ENCODE results near the gene NOC4L. TPM values are rescaled to one million over a fixed set of nuclear protein-coding genes. Genes with fewer than 3 reads are reported as not detected.

NOC4L gene
- total and polyA plus RNA-seq, 10 donors: 8.3 to 38.6 (median 16.4) TPM

DNA sequence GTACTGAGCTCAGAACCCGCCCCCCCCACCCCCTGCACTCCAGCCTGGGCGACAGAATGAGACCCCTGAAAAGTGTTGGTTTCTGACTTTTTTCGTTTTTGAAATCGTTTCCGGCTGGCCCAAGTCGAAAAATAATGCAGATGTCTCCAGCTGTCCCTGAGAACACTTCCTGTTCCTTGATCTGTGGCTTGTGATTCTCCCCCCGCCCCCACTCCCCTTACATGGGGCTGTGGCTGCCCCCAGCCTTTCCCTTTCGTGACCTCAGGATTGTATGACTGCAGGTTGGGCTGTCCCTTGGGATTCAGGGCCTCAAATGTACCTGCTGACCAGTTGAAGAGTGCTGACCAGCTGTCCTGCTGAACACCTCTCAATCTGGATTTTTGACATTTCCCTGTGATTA lies 34.1 kb downstream of the NOC4L start:
- H3K27ac ChIP-seq: peak overlapping the region in 7 of 8 donors; percentile 27 to 67 (median 59)
- 4 to 10% (median 5%) methylated on average over 8 of the region's 8 CpGs for WGBS, 5 donors
- no peak for DNase-seq

DNA sequence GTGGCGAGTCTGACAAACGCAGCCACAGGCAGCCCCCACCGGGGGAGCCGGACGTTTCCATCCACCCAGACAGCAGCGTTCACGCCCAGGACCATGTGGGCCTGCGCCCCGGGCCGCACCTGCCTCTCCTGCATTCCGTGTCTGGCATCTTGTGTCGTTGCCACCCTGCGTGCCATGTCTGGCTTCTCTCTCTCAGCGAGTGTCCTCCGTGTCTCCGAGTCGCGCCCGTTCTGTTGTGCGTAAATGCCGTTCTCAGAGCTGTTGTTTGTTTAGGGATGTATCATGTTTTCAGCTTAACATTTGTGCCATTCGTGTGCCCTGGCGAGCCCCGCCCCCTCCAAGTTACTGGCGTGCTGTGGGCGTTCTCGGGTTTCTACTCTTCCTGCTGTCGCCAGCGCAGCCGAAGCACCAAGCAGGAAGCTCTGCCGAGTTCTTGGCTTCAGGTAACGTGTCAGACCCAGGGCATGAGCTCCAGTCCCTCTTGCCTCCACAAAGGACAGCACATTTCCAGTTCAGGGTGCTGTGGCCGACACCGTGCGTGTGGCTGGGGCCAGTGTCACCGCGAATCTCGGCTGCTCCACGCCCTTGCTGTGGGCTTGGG lies 34.6 kb downstream of the NOC4L start:
- no peaks in the 10 kb centered on the region for H3K36me3 ChIP-seq
- H3K4me1 ChIP-seq: peaks cover 0 to 30% (median 8%) of the 10 kb centered on the region in 6 donors
- peak overlapping the region in 1 of 8 donors; percentile 3 for H3K4me3 ChIP-seq
- intact Hi-C loops (cut with DNase I; ENCODE audit: low total_unique reads): no loop called here
- peaks cover 0 to 15% (median 0%) of the 10 kb centered on the region in 8 donors for H3K9me3 ChIP-seq
- peak; percentile 74 for DNase-seq
- WGBS, 5 donors: 58 to 66% (median 63%) methylated on average over 34 to 39 of the region's 39 CpGs
- peak overlapping the region in 7 of 8 donors; percentile 27 to 67 (median 59) for H3K27ac ChIP-seq
- H3K27me3 ChIP-seq (replicated peaks in 1 of 7): peaks cover 0 to 56% (median 21%) of the 10 kb centered on the region in 7 donors
- TF ChIP-seq POLR2A (IDR thresholded peaks at IDR 0.05): no peak
- TF ChIP-seq, protein P1, sequence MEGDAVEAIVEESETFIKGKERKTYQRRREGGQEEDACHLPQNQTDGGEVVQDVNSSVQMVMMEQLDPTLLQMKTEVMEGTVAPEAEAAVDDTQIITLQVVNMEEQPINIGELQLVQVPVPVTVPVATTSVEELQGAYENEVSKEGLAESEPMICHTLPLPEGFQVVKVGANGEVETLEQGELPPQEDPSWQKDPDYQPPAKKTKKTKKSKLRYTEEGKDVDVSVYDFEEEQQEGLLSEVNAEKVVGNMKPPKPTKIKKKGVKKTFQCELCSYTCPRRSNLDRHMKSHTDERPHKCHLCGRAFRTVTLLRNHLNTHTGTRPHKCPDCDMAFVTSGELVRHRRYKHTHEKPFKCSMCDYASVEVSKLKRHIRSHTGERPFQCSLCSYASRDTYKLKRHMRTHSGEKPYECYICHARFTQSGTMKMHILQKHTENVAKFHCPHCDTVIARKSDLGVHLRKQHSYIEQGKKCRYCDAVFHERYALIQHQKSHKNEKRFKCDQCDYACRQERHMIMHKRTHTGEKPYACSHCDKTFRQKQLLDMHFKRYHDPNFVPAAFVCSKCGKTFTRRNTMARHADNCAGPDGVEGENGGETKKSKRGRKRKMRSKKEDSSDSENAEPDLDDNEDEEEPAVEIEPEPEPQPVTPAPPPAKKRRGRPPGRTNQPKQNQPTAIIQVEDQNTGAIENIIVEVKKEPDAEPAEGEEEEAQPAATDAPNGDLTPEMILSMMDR (IDR thresholded peaks at IDR 0.05 in 8 of 11, conservative IDR thresholded peaks at IDR 0.05 in 3 of 11): no peak
- no peak for TF ChIP-seq POLR2AphosphoS5 (IDR thresholded peaks at IDR 0.05)

More for the DNA sequence above, 34.1 kb downstream of the NOC4L start:
- H3K36me3 ChIP-seq: no peaks in the 10 kb centered on the region
- H3K9me3 ChIP-seq: peaks cover 0 to 9% (median 0%) of the 10 kb centered on the region in 8 donors
- intact Hi-C loops (cut with DNase I; ENCODE audit: low total_unique reads): no loop called here
- TF ChIP-seq, protein P1 (IDR thresholded peaks at IDR 0.05 in 8 of 11, conservative IDR thresholded peaks at IDR 0.05 in 3 of 11): no peak
- no peak for TF ChIP-seq POLR2AphosphoS5 (IDR thresholded peaks at IDR 0.05)
- no peak for TF ChIP-seq POLR2A (IDR thresholded peaks at IDR 0.05)
- peaks cover 0 to 30% (median 8%) of the 10 kb centered on the region in 6 donors for H3K4me1 ChIP-seq
- H3K27me3 ChIP-seq (replicated peaks in 1 of 7): peaks cover 0 to 62% (median 26%) of the 10 kb centered on the region in 7 donors
- peak overlapping the region in 1 of 8 donors; percentile 3 for H3K4me3 ChIP-seq

DNA sequence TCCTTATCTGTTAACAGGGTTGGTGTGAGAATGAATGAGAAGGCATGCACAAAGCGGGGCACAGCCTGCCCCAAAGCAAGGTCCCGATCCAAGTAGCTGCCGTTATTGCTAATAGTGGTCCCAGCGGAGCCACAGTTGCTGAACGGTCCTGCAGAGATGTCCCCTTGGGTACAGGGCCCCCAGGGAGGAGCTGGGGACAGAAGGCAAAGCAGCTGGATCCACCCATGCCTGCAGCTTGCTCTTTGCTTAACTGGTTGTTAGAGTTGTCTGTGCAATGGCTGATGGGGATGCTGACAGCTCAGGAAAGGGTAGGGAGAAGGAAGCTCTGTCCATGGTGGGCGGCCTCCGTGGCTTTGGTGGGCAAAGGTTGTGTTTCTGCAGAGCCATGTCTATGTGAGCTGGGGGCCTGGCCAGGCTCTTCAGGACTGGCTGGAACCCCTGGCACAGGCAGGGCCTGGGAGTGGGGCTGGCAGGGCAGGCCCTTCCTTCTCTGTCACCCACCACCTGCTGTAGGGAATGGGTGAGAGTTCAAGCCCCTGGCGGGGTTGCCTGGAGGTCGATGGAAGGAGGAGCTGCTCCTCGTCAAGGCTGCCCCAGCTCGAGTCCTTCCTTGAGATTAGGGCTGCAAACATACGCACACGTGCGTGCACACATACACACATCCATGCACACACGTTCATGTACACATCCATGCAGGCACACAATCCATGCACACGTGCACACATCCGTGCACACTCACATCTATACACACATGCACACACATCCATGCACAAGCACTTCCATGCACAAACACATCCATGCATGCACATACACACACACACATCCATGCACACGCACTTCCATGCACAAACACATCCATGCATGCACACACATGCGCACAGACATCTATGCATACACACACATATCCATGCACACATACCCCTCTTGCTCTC lies 35.4 kb downstream of the NOC4L start:
- Histone ChIP-seq H3K36me3 (no peaks in the 10 kb centered on the region), H3K27me3 (replicated peaks in 1 of 7) (peaks cover 0 to 49% (median 20%) of the 10 kb centered on the region in 7 donors), H3K9me3 (peaks cover 0 to 23% (median 0%) of the 10 kb centered on the region in 8 donors), H3K4me1 (peaks cover 0 to 30% (median 8%) of the 10 kb centered on the region in 6 donors), H3K4me3 (no peak overlapping the region), H3K27ac (no peak overlapping the region)
- WGBS, 5 donors: 77 to 87% (median 85%) methylated on average over 19 of the region's 19 CpGs
- TF ChIP-seq, protein P1 (IDR thresholded peaks at IDR 0.05 in 8 of 11, conservative IDR thresholded peaks at IDR 0.05 in 3 of 11): no peak
- TF ChIP-seq POLR2AphosphoS5 (IDR thresholded peaks at IDR 0.05) (no peak), POLR2A (IDR thresholded peaks at IDR 0.05) (no peak)
- intact Hi-C loops (cut with DNase I; ENCODE audit: low total_unique reads): no loop called here
- DNase-seq: peak; percentile 64

Data from spleen (tissue), 11 donors.